Esophagus squamous epithelium (tissue), 4 donors: Measurements from ENCODE around the gene MAS1L.

ENCODE experiments used
- CTCF ChIP-seq, 6 experiments: fragments of 450-650 bp in 4 of 6; fragments of 200-600 bp in 2 of 6; sonication (generic) in 2 of 6; IDR thresholded peaks; one replicate each; pipeline ENCODE4 v1.5.1; 2016 to 2019; ENCODE audit warnings: antibody characterized with exemption in 6 of 6, mild to moderate bottlenecking in 4 of 6, moderate library complexity in 4 of 6
- POLR2A ChIP-seq, 4 donors: fragments of 450-650 bp; IDR thresholded peaks; one replicate each; pipeline ENCODE4 v1.6.1; 2017; ENCODE audit warnings: antibody characterized with exemption in 4 of 4, mild to moderate bottlenecking in 4 of 4, moderate library complexity in 3 of 4

DNA sequence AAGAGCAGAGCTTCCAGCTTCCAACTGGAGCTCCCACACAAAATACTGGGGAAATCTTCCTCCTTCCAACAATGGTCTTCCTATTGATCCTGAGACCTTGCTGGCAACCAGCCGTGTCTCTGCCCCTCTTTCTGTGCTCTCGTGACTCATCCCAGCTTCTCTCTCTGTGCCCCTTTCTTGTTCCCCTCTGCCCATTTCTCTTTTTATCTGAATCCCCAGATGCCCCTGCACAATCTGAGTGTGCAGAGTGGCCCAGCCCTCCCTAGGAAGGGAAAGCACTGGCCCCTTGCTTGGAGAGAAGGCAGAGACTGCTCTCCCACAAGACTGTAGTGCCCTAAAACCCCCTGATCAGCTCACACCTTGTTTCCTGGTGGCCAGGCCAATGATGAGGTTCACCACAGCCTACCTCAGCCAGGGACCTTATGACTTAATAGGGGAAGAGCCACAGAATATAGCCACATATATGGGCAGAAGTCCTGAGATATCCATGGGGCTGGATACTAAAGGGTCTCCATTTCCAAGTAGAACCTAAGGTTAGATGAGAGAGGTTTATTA lies 23.1 kb upstream of the MAS1L start:
- TF ChIP-seq POLR2A (IDR thresholded peaks at IDR 0.05) (no peak), CTCF (IDR thresholded peaks at IDR 0.05) (no peak)
